Common myeloid progenitor, CD34-positive (primary cell): ENCODE results near the gene FBXO11.

Experiments used
- CTCF ChIA-PET: fragments of 350-600 bp; sonication (Branson Sonifier 250); formaldehyde crosslinking; loops from one replicate; lab custom pipeline; 2021; ENCODE audit warnings: antibody characterized with exemption; lab: Charles Lee
- POLR2A ChIA-PET: fragments of 350-600 bp; sonication (Branson Sonifier 250); formaldehyde crosslinking; loops from one replicate; lab custom pipeline; 2021; ENCODE audit warnings: antibody characterized with exemption; lab: Charles Lee
- DNase-seq, 3 donors: peaks; one replicate each; pipeline versions ENCODE4 v3.0.0 to v3.0.0-alpha.2; 2013
- H3K27ac ChIP-seq, 2 experiments: 1 replicate in 1 of 2; 2 replicates in 1 of 2; pipeline ENCODE4 v1.7.0; 2013; ENCODE audit warnings: inconsistent platforms in 2 of 2, low read length in 2 of 2, mild to moderate bottlenecking in 2 of 2, low read depth in 1 of 2, moderate library complexity in 1 of 2; ENCODE audit not compliant: severe bottlenecking in 2 of 2, insufficient read depth in 1 of 2, poor library complexity in 1 of 2
- H3K27me3 ChIP-seq, 5 experiments: replicated peaks in 2 of 5; 1 replicate in 3 of 5; 2 replicates in 2 of 5; pipeline versions ENCODE4 v1.6.1 to v1.7.0; 2013; ENCODE audit warnings: low read length in 4 of 5, mild to moderate bottlenecking in 2 of 5, moderate library complexity in 2 of 5, inconsistent platforms in 1 of 5; ENCODE audit not compliant: insufficient read depth in 5 of 5, control insufficient read depth in 4 of 5
- H3K36me3 ChIP-seq, 4 experiments: 1 replicate in 2 of 4; 2 replicates in 2 of 4; pipeline versions ENCODE4 v1.6.1 to v1.7.0; 2013; ENCODE audit warnings: low read length in 3 of 4, control low read depth in 1 of 4, mild to moderate bottlenecking in 1 of 4; ENCODE audit not compliant: control insufficient read depth in 4 of 4, insufficient read depth in 4 of 4
- H3K4me1 ChIP-seq, 4 experiments: 1 replicate in 3 of 4; 2 replicates in 1 of 4; pipeline versions ENCODE4 v1.6.1 to v1.7.1; 2013; ENCODE audit warnings: low read length in 3 of 4, mild to moderate bottlenecking in 3 of 4, control low read depth in 1 of 4, inconsistent platforms in 1 of 4, moderate library complexity in 1 of 4; ENCODE audit not compliant: control insufficient read depth in 4 of 4, insufficient read depth in 4 of 4; ENCODE audit errors: control extremely low read depth in 1 of 4
- H3K4me3 ChIP-seq, 7 experiments: 1 replicate in 4 of 7; 2 replicates in 3 of 7; pipeline versions ENCODE4 v1.5.1 to v1.7.0; 2013; ENCODE audit warnings: mild to moderate bottlenecking in 7 of 7, low read length in 6 of 7, moderate library complexity in 6 of 7, inconsistent platforms in 2 of 7, low read depth in 2 of 7, control low read depth in 1 of 7; ENCODE audit not compliant: insufficient read depth in 4 of 7, control insufficient read depth in 1 of 7; ENCODE audit errors: extremely low read depth in 1 of 7
- H3K9me3 ChIP-seq, 5 experiments: 1 replicate in 4 of 5; 2 replicates in 1 of 5; pipeline versions ENCODE4 v1.6.1 to v1.7.1; 2013; ENCODE audit warnings: low read length in 4 of 5, mild to moderate bottlenecking in 2 of 5, inconsistent platforms in 1 of 5, low read depth in 1 of 5, moderate library complexity in 1 of 5; ENCODE audit not compliant: control insufficient read depth in 4 of 5, insufficient read depth in 2 of 5; ENCODE audit errors: control extremely low read depth in 1 of 5
- WGBS: methylation state at CpG from one replicate; pipeline ENCODE4 v1.1.5; 2013; ENCODE audit not compliant: insufficient coverage; 5-methylcytosine and 5-hydroxymethylcytosine counted together

FBXO11 gene

DNA sequence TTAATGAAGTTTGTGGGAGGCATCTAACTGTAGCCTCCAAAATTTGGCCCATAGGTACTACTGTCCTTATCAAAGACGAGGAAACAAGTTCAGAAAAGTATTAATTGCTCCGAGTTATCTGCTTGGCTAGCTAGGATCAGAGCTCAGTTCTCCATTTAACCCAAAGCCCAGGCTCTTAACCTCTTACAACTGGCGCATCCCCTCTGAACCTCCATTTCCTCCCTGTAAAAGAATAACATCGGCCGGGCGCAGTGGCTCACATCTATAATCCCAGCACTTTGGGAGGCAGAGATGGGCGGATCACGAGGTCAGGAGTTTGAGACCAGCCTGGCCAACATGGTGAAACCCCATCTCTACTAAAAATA lies 126.9 kb downstream of the FBXO11 start:
- no peaks in the 10 kb centered on the region for H3K36me3 ChIP-seq
- H3K27me3 ChIP-seq, result no peaks in the 10 kb centered on the region
- peaks cover 0 to 12% (median 7%) of the 10 kb centered on the region in 4 experiments for H3K4me1 ChIP-seq
- 99% methylated on average over 5 of the region's 8 CpGs for WGBS
- H3K4me3 ChIP-seq, result no peak overlapping the region
- H3K27ac ChIP-seq, result no peak overlapping the region
- ChIA-PET CTCF (interaction anchor here (1.8 kb wide), 1 partner anchor 12 kb away, joined by 6 read pairs; no protein-coding TSS in a partner anchor), POLR2A (no interaction called here)
- no peak for DNase-seq
- no peaks in the 10 kb centered on the region for H3K9me3 ChIP-seq

DNA sequence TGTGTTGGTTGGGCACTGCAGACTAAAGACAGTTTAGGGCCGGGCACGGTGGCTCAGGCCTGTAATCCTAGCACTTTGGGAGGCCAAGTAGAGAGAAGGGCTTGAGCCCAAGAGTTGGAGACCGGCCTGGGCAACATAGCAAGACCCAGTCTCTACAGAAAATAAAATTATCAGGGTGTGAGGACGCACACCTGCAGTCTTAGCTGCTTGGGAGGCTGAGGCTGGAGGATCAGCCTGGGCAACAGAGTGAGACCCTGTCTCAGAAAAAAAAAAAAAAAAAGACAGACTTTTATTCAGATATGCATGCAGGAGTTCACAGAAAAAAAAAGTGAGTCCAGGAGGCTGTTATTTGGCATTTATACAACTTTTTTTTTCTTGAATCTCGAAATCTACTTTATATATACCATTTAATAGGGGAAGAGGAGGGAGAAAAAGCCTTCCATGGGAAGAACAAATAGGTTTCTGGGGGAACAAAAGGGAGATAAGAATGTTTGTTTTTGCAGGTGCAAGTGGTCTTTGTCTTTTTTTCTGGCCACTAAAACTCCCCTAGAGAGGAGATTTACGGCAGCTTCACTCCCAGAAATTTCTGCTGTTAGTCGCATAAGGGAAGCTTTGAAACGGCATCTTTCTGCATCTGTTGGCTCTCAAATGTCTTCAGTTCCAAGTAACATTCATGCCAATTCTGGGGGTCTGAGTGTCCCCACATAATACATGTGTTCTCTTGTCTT lies 127.4 kb downstream of the FBXO11 start:
- Histone ChIP-seq H3K4me1 (peaks cover 0 to 9% (median 3%) of the 10 kb centered on the region in 4 experiments), H3K36me3 (no peaks in the 10 kb centered on the region), H3K4me3 (no peak overlapping the region), H3K27ac (no peak overlapping the region), H3K9me3 (no peaks in the 10 kb centered on the region), H3K27me3 (no peaks in the 10 kb centered on the region)
- ChIA-PET POLR2A (no interaction called here), CTCF (interaction anchor here (1.3 kb wide), 1 partner anchor 11 kb away, joined by 6 read pairs; no protein-coding TSS in a partner anchor)
- WGBS, result 94% methylated on average over 4 of the region's 8 CpGs
- no peak for DNase-seq

DNA sequence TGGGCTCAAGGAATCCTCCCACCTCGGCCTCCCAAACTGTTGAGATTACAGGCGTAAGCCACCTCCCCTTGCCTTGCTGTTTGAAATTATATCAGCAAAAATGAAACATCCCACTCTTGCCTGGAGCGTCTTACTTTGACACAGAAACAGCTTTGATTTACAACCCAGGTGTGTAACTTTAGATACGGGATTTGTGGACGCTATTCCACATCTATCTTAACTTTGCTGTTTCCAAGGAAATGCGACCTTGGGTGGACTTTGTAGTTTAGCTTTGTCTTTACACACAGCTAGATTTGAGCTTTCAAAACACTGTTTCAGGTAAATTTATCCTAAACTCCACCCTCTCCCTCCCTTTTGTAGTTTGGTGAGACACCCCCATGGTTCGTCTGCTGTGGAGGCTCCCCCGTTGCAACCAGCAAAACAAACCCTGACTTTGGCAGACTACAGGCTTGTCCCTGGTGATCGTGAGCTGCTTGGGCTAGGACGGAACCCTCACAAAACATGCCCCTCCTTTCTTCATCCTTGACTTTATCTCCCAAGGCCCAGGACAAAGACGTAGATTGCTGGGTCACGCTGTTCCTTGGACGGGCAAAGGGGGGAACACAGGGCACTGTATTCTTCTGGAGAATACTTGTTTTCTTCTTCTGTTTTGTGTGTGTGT lies 128.9 kb downstream of the FBXO11 start:
- no peaks in the 10 kb centered on the region for H3K27me3 ChIP-seq
- H3K4me1 ChIP-seq, result peaks cover 0 to 7% (median 3%) of the 10 kb centered on the region in 4 experiments
- WGBS, result 95% methylated on average over 10 of the region's 13 CpGs
- POLR2A ChIA-PET, result no interaction called here
- CTCF ChIA-PET, result interaction anchor here (0.6 to 2.1 kb wide), 4 partner anchors 10 to 340 kb away, joined by 3 to 6 read pairs (median 5); no protein-coding TSS in a partner anchor
- H3K9me3 ChIP-seq, result no peaks in the 10 kb centered on the region
- DNase-seq, result no peak
- no peak overlapping the region for H3K27ac ChIP-seq
- no peaks in the 10 kb centered on the region for H3K36me3 ChIP-seq
- H3K4me3 ChIP-seq, result no peak overlapping the region

- no peak for DNase-seq
- Histone ChIP-seq H3K4me3 (no peak overlapping the region), H3K36me3 (no peaks in the 10 kb centered on the region), H3K9me3 (peaks cover 0 to 3% (median 0%) of the 10 kb centered on the region in 5 experiments), H3K27me3 (no peaks in the 10 kb centered on the region), H3K4me1 (no peaks in the 10 kb centered on the region), H3K27ac (no peak overlapping the region)
- CTCF ChIA-PET, result no interaction called here
- POLR2A ChIA-PET, result interaction anchor here (0.6 kb wide), 1 partner anchor 756 kb away, joined by 3 read pairs; no protein-coding TSS in a partner anchor
Observed at GRCh38 chr2:47774567-47774966, 131.7 kb downstream of the FBXO11 start.

- Histone ChIP-seq H3K4me3 (no peak overlapping the region), H3K4me1 (no peaks in the 10 kb centered on the region), H3K27me3 (no peaks in the 10 kb centered on the region), H3K9me3 (peaks cover 0 to 3% (median 0%) of the 10 kb centered on the region in 5 experiments), H3K36me3 (no peaks in the 10 kb centered on the region), H3K27ac (no peak overlapping the region)
- CTCF ChIA-PET, result interaction anchor here (1.0 to 1.3 kb wide), 2 partner anchors 335 to 435 kb away, joined by 3 read pairs; no protein-coding TSS in a partner anchor
- WGBS, result 93% methylated on average over 2 of the region's 2 CpGs
- DNase-seq, result no peak
- POLR2A ChIA-PET, result no interaction called here
Observed at GRCh38 chr2:47772343-47772742, 134.0 kb downstream of the FBXO11 start.

GRCh38 chr2:47771211-47771610 lies 135.1 kb downstream of the FBXO11 start:
- Histone ChIP-seq H3K27ac (no peak overlapping the region), H3K4me3 (no peak overlapping the region), H3K36me3 (no peaks in the 10 kb centered on the region), H3K27me3 (no peaks in the 10 kb centered on the region), H3K9me3 (peaks cover 0 to 3% (median 0%) of the 10 kb centered on the region in 5 experiments), H3K4me1 (no peaks in the 10 kb centered on the region)
- POLR2A ChIA-PET, result no interaction called here
- CTCF ChIA-PET, result interaction anchor here (1.3 to 2.4 kb wide), 3 partner anchors 10 to 434 kb away, joined by 3 to 11 read pairs (median 6); no protein-coding TSS in a partner anchor
- peak in 1 of 3 donors; percentile 30 for DNase-seq

GRCh38 chr2:47769318-47769717 lies 137.0 kb downstream of the FBXO11 start:
- Histone ChIP-seq H3K4me1 (no peaks in the 10 kb centered on the region), H3K4me3 (no peak overlapping the region), H3K27me3 (no peaks in the 10 kb centered on the region), H3K9me3 (peaks cover 0 to 3% (median 0%) of the 10 kb centered on the region in 5 experiments), H3K27ac (no peak overlapping the region), H3K36me3 (no peaks in the 10 kb centered on the region)
- POLR2A ChIA-PET, result no interaction called here
- DNase-seq, result no peak
- CTCF ChIA-PET, result interaction anchor here (1.2 to 1.7 kb wide), 2 partner anchors 332 to 435 kb away, joined by 6 read pairs; no protein-coding TSS in a partner anchor
- 97% methylated on average over 6 of the region's 9 CpGs for WGBS
